Mucosa of descending colon (tissue), 3 donors: ENCODE results near the gene FAM53B. TPM values are rescaled to one million over a fixed set of nuclear protein-coding genes. Genes with fewer than 3 reads are reported as not detected.

ENCODE experiments used
- ATAC-seq: fragments of 200-7000 bp; cut with Tn5 transposase; one replicate; pipeline ENCODE4 v1.9.1; 2020; ENCODE audit warnings: mild to moderate bottlenecking, moderate library complexity
- DNase-seq, 3 donors: peaks; one replicate each; pipeline ENCODE4 v3.0.0-alpha.2; 2020
- H3K36me3 ChIP-seq: fragments of 200-600 bp; one replicate; pipeline ENCODE4 v1.8.0; 2021; ENCODE audit warnings: low read depth, mild to moderate bottlenecking
- H3K4me1 ChIP-seq: fragments of 200-600 bp; one replicate; pipeline ENCODE4 v1.8.0; 2021; ENCODE audit warnings: low read depth, mild to moderate bottlenecking
- H3K4me3 ChIP-seq: fragments of 200-600 bp; one replicate; pipeline ENCODE4 v1.8.0; 2021; ENCODE audit warnings: mild to moderate bottlenecking
- H3K9me3 ChIP-seq: fragments of 200-600 bp; one replicate; pipeline ENCODE4 v1.8.0; 2021; ENCODE audit warnings: mild to moderate bottlenecking
- CTCF ChIP-seq: fragments of 200-600 bp; IDR thresholded peaks from one replicate; pipeline ENCODE4 v1.8.0; 2022; ENCODE audit warnings: antibody characterized with exemption, mild to moderate bottlenecking
- intact Hi-C, 2 donors: fragments of 100-400 bp; cut with DNase I in 1 of 2; cut with micrococcal nuclease in 1 of 2; formaldehyde crosslinking; loops; one replicate each; pipeline versions ENCODE4 v1.11.0 to v1.11.1; 2022; cut with DNase I, micrococcal nuclease
- total RNA-seq, 3 donors: library from RNA; stranded (reverse); fragmentation: NEBNext Ultra II Directional in 2 of 3; extraction: Animal tissue kit (Norgen Biotek cat#: 25700) in 2 of 3; gene quantifications; one replicate each; pipeline versions ENCODE4 v1.2.1 to v1.2.4, GENCODE V29; 2021 to 2023
- donor health status: DM: no; HTN: no; CAD: no; lungs with moderate emphysema.
- donor health status: DM: no; HTN: no; CAD: no.
- donor health status: DM: no; HTN: yes; CAD: no.

The FAM53B gene
- total RNA-seq, 3 donors from 2014 or later, result 37.2 to 48.0 (median 44.2) TPM

GRCh38 chr10:124704428-124705380 is 39.5 kb downstream of the FAM53B start:
- H3K36me3 ChIP-seq, result no peaks in the 10 kb centered on the region
- intact Hi-C loops, result no loop called here
- no peak for ATAC-seq

GRCh38 chr10:124703778-124704427 is 40.3 kb downstream of the FAM53B start:
- H3K9me3 ChIP-seq, result no peaks in the 10 kb centered on the region
- no peak overlapping the region for H3K4me3 ChIP-seq
- ATAC-seq, result peak; percentile 5
- no peak for TF ChIP-seq CTCF
- DNase-seq, result peak in 2 of 3 donors; percentile 57 to 69
- H3K4me1 ChIP-seq, result peaks cover 56% of the 10 kb centered on the region
- H3K36me3 ChIP-seq, result no peaks in the 10 kb centered on the region
- intact Hi-C loops, result no loop called here

More at GRCh38 chr10:124704428-124705380, 39.5 kb downstream of the FAM53B start:
- Histone ChIP-seq H3K4me3 (no peak overlapping the region), H3K4me1 (peaks cover 64% of the 10 kb centered on the region), H3K9me3 (no peaks in the 10 kb centered on the region)
- TF ChIP-seq CTCF, result no peak
- peak in 1 of 3 donors; percentile 39 for DNase-seq

- Histone ChIP-seq H3K4me1 (peaks cover 50% of the 10 kb centered on the region), H3K4me3 (no peak overlapping the region), H3K9me3 (no peaks in the 10 kb centered on the region), H3K36me3 (no peaks in the 10 kb centered on the region)
- DNase-seq (no peak), ATAC-seq (no peak)
- TF ChIP-seq CTCF, result no peak
- intact Hi-C loops, result no loop called here
These were observed 40.8 kb downstream of the FAM53B start for GRCh38 chr10:124703372-124703771.

- Histone ChIP-seq H3K9me3 (no peaks in the 10 kb centered on the region), H3K4me3 (no peak overlapping the region), H3K4me1 (peaks cover 37% of the 10 kb centered on the region), H3K36me3 (no peaks in the 10 kb centered on the region)
- no peak for TF ChIP-seq CTCF
- DNase-seq, result peak in 1 of 3 donors; percentile 57
- intact Hi-C loops, result no loop called here
- peak; percentile 6 for ATAC-seq
These were observed 42.1 kb downstream of the FAM53B start for GRCh38 chr10:124701881-124702656.

- DNase-seq, result peak; percentile 67 to 80 (median 72)
- H3K4me1 ChIP-seq, result peaks cover 31% of the 10 kb centered on the region
- H3K36me3 ChIP-seq, result no peaks in the 10 kb centered on the region
- H3K4me3 ChIP-seq, result no peak overlapping the region
- TF ChIP-seq CTCF, result no peak
- peak; percentile 33 for ATAC-seq
- intact Hi-C loops, result no loop called here
- no peaks in the 10 kb centered on the region for H3K9me3 ChIP-seq
These were observed 42.7 kb downstream of the FAM53B start for GRCh38 chr10:124701435-124701834.
